HG02759 (cell line): ENCODE measurements around the gene ERFL.
"Not testable (repeated sequence)": the region's sequence is repeated elsewhere in the genome, so short reads cannot be mapped to it uniquely, and the experiment has no call there.

Source experiments
- ATAC-seq: cut with Tn5 transposase; IDR thresholded peaks from one replicate; pipeline ENCODE4 v1.9.1; 2021; ENCODE audit warnings: mild to moderate bottlenecking, moderate library complexity; ENCODE audit not compliant: unreplicated experiment

Gene ERFL

DNA sequence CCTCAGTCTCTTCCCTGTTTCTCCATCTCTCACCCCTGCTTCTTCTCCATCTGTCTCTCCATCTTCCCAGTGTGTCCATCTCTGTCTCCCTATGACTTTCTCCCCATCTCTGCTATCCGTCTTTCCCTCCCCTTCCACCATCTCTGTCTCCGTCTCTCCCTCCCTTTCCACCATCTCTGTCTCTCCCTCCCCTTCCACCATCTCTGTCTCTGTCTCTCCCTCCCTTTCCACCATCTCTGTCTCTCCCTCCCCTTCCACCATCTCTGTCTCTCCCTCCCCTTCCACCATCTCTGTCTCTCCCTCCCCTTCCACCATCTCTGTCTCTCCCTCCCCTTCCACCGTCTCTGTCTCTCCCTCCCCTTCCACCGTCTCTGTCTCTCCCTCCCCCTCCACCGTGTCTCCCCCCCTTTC is 13.8 kb downstream of the ERFL start:
- ATAC-seq: not testable (repeated sequence)

DNA sequence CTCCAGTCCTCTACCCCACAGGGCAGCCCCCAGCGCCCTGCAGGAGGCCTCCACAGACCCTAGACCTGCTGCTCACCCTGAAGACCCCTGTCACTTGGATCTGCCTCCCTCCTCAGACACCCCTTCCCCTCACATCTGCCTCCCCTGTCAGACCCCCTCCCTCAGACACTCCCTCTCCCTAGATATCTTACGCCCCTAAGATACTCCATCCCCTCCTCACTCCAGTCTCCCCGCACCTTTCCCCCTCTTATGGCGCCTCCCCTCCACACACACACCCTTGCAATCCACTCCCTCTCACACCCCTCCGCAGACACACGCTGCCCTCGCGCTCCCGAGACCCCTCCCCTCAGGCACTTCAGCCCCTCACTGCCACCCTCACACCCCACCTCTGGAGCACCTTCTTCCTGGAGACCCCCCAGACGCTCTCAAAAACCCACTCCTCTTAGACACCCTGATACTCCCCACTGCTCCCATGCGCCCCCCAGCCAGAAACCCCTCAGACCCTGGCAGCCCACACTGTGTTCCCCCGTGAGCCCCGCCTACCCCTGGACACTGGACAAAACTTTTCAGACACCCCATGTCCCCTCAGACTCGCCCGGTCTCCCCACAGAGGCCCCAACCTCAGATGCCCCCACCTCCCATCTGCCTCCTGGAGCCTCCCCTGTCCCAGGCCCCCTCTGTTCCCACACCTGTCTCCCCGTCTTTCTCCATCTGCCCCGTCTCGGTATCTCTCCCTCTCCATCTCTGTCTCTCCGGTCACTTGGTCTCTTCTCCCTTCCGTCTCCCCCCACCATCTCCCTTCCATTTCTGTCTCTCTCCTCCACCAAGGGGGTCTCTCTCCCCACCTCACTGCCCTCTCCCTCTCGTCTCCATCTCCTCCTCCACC is 14.5 kb downstream of the ERFL start:
- no peak for ATAC-seq

DNA sequence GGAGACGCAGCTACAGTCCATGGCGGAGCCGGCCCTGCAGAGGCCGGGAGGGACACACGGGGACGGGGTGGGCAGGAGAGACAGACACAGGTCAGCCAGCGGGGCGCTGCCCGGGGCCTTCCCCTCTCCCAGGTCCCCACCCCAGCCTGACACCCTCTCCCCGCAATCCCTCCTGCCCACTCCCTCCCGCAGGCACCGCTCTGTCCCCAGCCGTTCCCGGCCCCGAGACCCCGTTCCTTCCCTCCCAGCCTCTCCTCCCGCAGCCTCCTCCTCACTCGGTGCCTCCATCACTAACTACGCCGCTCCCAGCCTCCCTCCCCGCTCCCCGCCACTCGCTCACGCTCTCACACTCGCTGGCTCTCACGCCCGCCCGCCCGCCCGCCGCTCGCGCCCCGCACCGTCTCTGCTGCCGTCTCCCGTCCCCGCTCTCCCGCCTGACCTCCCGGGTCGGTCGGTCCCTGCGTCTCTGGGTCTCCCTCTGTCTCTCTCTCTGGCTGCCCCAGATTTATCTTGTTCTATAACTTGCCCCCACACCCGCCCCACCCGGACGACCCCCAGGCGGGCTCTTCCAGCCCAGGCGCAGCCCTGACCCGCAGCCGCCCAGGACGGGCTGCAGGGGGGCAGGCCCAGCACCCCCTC is 15.2 kb downstream of the ERFL start:
- ATAC-seq: no peak

DNA sequence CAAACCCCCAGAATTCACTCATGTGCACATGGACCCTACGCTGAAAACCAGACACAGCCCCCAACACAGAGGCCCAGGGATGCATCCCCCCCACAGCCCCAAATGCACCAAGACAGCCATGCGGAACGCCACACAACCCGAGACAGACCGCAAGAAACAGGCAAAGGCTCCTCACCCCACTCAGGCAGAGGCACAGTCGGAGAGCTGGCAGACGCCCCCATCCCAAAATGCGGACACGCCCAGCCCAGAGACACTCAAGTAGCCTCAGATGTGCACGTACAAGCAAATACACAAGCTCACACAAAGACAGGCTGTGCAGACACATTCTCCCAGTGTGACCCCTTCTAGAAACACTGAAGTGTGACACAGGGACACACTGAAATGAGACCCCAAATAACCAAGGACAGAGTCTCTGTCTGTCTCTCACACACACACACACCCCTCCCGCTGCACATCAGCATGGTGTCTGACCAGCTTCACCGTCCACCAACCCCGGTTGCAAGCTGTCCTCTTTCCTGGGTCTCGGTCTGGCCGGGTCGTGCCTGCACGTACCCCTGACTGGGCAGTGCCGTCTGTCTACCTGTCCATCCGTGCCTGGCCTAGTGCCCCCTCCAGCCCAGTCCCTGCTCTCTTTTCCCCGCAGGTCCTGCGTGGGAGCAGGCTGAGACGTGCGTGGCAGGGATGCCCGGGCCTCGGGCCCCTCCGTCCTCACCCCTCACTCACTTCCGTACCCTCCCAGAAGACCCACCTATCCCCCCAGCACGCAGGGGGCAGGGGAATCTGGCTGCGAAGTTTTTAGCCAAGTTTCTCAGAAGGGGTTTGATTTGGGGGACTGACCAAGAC is 16.1 kb downstream of the ERFL start:
- ATAC-seq: no peak

DNA sequence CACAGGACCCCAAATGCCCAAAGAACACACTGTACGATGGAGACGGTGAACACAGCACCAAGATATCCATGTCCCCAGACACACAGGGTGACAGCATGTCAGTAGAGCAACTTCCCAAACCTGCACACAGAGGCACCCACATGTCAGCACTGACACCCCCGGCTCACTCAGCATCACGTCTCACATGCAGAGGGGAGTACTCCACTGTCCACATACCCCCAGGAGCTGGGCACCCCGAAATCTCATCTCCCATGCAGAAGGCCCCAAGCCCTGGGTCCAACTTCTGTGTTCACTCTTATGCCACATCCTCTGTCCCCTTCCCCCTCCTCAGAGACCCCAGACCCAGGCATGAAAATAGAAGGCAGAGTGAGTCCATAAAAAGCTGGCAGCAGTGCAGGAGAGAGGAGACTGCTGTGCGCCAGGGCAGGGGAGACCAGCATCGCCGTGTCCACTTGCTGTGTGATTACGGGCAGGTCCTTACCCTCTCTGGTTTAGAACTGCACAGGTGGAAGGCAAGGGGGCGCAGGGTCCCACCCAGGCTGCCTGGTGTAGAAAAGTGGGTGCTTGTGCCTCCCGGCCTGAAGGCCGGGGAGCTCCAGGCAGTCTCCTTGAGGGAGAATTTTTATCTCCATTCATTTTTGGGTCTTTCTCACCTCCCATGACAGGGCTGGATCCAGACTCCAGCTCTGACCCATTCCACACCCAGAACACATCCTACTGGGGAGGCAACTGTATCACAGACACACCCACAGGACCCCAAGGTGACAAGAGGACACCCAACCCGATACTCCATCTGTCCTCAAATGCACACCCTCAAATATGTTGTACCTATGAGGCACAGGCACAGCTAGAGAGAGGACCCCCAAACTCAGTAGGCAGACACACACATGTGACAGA is 17.0 kb downstream of the ERFL start:
- ATAC-seq: no peak

DNA sequence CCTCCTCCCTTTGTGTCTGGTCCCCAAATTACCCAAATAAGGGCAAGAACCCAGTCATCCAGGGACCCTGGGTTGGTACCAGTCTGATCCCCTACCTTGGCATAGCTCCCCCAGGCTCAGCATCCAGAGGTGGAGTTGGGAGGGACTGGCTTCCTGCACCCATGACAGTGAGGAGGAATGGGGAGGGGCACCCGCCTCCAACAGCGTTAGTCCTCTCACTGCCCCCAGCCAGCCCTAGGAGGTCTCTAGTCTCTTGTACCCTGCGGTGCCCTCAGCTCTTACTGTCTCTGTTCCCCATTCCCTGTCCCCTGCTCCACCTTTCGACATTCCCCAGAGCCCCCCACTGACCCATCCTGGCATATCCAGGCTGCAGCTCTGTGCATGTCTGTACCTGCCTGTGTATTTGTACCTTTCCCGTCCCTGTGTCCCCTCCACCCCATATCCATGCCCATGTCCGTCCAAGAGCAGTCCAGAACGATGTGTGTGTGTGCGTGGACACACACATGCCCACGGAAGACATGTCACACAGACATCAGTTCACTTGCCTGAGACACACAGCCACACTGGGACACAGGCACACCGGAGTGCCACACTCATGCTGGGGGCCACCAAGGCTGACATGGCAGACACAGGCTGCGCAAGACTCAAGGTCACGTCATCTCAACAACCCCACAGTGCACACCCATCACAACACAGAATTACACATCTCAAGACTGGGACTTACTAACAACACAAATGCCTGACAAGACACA is 17.8 kb downstream of the ERFL start:
- no peak for ATAC-seq

DNA sequence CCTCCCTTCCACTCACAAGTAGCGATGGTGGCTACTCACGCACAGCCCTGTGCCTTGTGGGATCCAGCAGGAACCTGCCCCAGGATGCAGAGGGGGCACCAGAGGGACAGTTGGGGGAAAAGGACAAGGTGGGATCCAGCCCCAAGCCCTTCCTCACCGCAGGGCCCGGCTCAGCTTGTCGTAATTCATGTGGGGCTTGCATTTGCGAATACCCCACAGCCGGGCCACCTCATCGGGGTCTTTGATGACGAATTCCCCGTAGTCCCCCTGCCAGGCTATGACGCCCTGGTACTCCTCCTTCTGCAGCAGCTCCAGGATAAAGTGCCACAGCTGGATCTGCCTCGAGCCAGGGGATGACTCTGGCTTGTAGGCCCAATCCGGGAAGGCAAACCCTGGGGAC is 18.5 kb downstream of the ERFL start:
- no peak for ATAC-seq

DNA sequence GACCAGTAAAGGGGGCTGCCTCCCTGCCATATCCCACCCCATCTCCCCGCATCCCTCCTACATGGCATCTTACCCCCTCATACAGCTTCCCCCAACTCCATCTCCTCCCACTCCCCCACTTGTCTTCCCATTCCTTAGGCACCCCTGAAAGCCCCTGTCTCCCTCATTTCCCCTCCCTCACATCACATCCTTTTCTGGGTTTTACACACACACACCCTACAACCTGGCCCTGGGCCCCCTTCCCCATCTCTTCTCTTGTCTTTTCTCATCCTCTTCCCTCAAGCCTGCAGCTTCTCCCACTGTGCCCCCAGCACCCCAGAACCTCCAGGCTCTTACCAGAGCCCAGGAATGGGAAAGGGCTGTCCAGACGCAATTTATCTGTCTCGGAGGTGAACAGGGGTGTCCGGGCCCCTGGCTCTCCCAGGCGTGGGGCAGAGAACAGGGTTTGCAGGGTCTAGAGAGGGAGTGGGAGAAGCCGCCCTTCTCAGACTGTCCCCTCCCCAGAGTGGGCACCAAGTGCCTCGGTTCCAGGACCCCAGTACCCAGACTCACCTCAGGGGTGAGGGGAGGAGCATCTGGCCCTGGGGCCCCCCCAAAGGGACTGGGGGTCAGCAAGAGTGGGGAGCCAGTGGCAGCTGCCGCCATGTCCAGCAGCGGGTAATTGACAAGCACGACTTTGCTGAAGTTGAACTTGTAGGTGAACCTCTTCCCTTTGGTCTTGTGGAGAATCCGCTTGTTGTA is 19.4 kb downstream of the ERFL start:
- no peak for ATAC-seq

DNA sequence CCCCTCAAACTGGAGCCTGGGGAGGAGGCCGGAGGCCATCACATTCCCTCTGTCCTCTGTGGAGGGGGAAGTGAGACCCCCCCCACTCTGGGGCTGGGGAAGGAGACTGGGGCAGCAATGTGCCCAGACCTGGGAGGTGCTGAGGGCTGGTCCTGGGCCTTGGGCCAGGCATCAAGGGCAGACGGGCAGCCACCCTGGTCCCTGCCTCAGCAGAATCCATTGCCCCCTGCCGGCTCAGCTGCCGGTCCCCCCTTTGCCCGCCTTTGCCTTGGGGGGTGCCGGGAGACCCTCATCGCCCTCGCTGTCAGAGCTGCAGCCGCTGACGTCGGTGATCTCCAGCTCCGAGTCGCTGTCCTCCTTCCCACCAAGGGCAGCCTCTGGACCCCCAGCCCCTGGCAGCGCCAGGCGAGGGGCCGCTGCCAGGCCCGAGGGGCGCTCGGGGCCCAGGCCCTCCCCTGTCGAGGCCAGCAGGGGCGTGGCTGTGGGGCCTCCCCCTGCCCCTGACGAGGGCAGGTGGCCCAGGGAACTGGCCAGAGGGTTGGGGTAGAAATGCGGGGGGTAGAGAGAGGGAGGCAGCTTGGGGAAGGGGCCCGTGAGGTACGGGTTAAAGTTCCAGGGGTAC is 20.1 kb downstream of the ERFL start:
- ATAC-seq: no peak

DNA sequence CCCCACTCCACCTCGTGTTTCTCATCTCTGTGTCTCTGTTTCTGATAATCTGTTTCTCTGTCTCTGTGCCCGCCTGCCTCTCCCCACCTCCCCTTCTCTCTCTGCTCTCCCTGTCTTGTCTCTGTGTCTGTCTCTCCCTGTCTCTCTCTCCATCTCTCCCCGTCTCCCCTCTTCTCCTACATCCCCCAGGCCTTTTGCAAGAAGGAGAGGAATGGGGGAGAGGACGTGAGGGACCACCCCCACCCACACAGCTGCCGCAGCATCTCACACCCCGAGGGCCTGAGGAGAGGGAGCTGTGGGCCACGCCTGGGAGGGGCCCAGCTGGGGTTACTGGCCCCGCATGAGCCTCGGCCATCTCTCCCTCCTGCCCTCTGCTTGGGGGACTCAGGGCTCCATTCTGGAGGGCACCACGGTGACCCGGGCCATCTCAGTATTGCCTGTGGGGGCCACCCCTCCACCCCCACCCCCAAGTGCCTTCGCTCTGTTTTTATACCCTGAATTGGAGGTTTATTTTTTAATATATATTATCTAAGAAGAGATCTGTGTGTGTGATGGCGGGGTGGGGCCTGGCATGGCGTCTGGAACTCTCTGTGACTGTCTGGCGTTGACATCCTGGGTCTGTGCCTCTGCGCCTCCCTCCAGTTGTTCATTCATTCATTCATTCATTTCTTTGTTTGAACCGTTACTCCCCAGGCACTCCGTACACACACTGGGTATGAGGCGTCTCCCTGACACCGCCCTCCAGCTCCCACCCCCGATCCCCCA is 21.2 kb downstream of the ERFL start:
- ATAC-seq: no peak

DNA sequence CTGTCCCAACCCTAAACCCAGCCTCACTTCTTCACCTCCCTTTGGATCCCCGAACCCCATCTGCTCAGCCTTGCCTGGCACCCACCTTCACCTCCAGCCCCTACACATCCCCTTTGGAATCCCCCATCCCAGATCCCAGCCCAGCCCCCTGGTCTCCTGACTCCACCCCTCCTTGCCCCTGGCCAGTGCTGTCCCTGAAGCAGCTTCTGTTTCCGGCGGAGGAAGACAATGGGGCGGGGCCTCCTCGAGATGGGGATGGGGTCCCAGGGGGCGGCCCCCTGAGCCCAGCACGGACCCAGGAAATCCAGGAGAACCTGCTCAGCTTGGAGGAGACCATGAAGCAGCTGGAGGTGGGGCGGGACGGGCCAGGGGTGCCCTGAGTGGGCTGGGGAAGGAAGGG is 22.0 kb downstream of the ERFL start:
- ATAC-seq: no peak

DNA sequence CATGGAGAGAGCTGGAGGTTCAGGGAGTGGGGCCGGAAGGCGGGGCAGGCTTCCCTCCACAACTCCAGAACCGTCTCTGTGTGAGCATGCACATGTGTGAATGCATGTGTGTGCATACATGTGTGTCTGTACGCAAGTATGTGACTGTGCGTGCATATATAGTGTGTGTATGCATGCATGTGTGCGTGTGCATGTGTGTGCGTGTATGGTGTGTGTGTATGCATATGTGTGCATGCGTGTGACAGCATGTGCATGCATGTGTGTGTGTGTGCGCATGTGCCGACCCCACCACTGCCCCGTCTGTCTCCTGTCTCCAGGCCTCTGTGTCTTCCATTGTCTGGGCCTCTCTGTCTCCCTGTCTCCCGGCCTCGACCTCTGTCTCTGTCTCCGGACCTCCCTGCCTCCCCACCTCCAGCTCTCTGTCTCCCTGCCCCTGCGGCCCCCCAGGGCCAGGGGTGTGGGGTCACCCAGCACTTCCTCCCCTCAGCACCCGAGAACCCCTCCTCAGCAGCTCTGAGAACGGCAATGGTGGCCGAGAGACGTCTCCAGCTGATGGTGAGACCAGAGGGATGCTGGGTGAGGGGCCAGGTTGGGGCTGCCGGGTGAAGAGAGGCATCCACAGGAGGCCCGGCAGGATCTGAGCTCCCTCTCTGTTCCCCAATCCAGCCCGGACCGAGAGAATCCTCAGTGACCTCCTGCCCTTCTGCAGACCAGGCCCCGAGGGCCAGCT is 22.8 kb downstream of the ERFL start:
- ATAC-seq: no peak

DNA sequence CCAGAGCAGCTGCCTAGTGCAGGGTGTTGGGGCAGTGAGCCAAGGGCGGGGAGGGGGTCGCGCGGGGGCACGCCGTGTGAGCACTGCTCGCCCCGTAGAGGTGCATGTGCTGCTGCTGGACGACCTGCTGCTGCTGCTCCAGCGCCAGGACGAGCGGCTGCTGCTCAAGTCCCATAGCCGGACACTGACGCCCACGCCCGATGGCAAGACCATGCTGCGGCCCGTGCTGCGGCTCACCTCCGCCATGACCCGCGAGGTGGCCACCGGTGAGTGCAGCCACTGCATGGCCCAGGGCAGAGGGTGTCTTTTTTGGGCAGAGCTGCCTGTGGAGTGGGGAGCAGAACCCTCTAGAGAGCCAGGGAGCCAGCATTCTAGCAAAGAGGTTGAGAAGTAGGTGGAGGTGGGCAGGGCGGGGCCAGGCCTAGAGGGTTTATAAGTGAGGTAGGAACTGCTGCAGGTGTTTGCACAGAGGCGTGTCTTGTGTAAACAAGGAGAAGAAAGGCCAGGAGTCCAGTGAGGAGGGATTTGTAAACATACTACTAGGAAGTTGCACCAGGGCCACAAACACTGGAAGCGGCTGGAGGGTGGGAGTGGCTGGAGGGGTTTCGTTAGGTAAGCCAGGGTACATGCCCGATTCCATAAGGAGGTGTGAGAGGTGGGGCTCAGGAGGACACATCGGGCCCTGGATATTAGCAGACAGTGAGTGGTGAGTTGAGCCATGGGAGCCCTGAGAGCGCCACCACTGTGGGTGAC is 24.0 kb downstream of the ERFL start:
- no peak for ATAC-seq

DNA sequence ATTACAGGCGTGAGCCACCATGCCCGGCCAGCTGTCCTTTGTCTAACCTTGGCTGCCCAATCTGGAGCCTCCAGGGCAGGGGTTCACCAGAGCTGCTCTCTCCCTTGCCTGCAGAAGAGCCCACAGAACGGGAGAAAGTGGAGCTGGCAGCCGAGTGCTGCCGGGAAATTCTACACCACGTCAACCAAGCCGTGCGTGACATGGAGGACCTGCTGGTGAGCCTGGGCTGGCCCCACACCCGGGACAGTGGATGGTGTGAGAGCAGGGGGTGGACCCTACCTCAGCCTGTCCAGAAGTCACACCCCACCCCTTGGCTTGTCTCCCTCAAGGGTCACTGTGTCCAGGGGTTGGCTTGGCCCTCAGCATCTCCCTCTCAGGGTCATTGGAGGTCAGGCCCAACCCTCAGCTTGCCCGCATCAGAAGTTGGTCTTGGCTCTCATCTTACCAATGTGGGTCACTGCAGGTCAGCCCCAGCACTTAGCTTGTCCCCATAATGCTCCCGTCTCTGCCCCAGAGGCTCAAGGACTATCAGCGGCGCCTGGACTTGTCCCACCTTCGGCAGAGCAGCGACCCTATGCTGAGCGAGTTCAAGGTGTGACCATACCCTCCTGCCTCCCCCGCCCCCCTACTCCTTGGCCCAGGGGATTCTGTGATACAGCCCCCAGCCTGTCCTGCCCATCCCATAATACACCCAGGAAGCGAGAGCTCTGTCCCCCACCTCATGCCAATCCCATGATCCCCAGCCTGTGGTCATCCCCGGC is 24.9 kb downstream of the ERFL start:
- no peak for ATAC-seq

DNA sequence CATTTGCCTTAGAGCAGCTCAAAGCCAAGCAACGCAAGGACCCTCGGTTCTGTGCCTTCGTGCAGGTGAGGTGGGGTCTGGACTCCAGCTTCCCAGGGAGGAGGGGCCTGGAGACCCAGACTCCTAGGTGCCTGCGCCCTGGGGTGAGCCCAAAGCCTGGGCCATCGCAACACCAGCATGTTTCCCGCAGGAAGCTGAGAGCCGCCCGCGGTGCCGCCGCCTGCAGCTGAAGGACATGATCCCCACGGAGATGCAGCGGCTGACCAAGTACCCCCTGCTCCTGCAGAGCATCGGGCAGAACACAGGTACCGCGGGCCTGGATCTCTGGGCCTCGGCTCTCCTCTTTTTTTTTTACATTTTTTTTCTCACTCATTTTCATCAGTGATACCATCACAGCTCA is 25.7 kb downstream of the ERFL start:
- no peak for ATAC-seq
